T-helper 22 cell (primary cell): ENCODE results near the gene CCR6.
"Not testable (repeated sequence)": the region's sequence is repeated elsewhere in the genome, so short reads cannot be mapped to it uniquely, and the experiment has no call there.

Source experiments
- DNase-seq: peaks from one replicate; pipeline ENCODE4 v3.0.0-alpha.2; 2020; ENCODE audit warnings: low read depth

CCR6 gene

GRCh38 chr6:167143041-167143440 is 20.1 kb downstream of the CCR6 start:
- no peak for DNase-seq

GRCh38 chr6:167145461-167145860 is 22.6 kb downstream of the CCR6 start:
- no peak for DNase-seq

- no peak for DNase-seq
Measured at GRCh38 chr6:167146135-167146534, 23.2 kb downstream of the CCR6 start.

GRCh38 chr6:167146977-167147376 is 24.1 kb downstream of the CCR6 start:
- no peak for DNase-seq

- no peak for DNase-seq
Measured at GRCh38 chr6:167148021-167148420, 25.1 kb downstream of the CCR6 start.

- DNase-seq: no peak
Measured at GRCh38 chr6:167148997-167149396, 26.1 kb downstream of the CCR6 start.

GRCh38 chr6:167150941-167151549 is 28.1 kb downstream of the CCR6 start:
- DNase-seq: no peak

- DNase-seq: no peak
Measured at GRCh38 chr6:167151648-167152047, 28.8 kb downstream of the CCR6 start.

- no peak for DNase-seq
Measured at GRCh38 chr6:167152862-167153261, 30.0 kb downstream of the CCR6 start.

GRCh38 chr6:167153521-167153959 is 30.6 kb downstream of the CCR6 start:
- DNase-seq: no peak

- DNase-seq: no peak
Measured at GRCh38 chr6:167154291-167154690, 31.4 kb downstream of the CCR6 start.

GRCh38 chr6:167154895-167155294 is 32.0 kb downstream of the CCR6 start:
- no peak for DNase-seq

GRCh38 chr6:167157414-167157813 is 34.5 kb downstream of the CCR6 start:
- DNase-seq: no peak

GRCh38 chr6:167157863-167158262 is 35.0 kb downstream of the CCR6 start, which contains the start of gene GPR31:
TSS of gene GPR31 (minus strand) at chr6:167157980. CDS start at chr6:167157831, 149 bp downstream.
- DNase-seq: no peak

- DNase-seq: no peak
Measured at GRCh38 chr6:167161851-167162467, 39.1 kb downstream of the CCR6 start.

- DNase-seq: no peak
Measured at GRCh38 chr6:167162591-167162990, 39.7 kb downstream of the CCR6 start.

GRCh38 chr6:167163476-167164011 is 40.6 kb downstream of the CCR6 start:
- DNase-seq: no peak

GRCh38 chr6:167164261-167164660 is 41.4 kb downstream of the CCR6 start:
- no peak for DNase-seq

GRCh38 chr6:167165858-167166471 is 43.1 kb downstream of the CCR6 start:
- DNase-seq: no peak

GRCh38 chr6:167167699-167168098 is 44.8 kb downstream of the CCR6 start:
- DNase-seq: not testable (repeated sequence)

- DNase-seq: not testable (repeated sequence)
Measured at GRCh38 chr6:167168296-167168695, 45.4 kb downstream of the CCR6 start.

GRCh38 chr6:167169867-167170266 is 47.0 kb downstream of the CCR6 start:
- not testable (repeated sequence) for DNase-seq

GRCh38 chr6:167171300-167171699 is 48.4 kb downstream of the CCR6 start:
- not testable (repeated sequence) for DNase-seq
